Neural progenitor cell (in vitro differentiated cells): ENCODE measurements around the gene FAM118A. TPM values are rescaled to one million over a fixed set of nuclear protein-coding genes. Genes with fewer than 3 reads are reported as not detected.
A peak's percentile ranks its signal among the peaks of the same experiment; 100 is the strongest.

ENCODE experiments used
- DNase-seq: peaks from one replicate; pipeline ENCODE4 v3.0.0-alpha.2; 2016; ENCODE audit warnings: low spot score
- H2AFZ ChIP-seq: fragments of 200-600 bp; sonication (generic); replicated peaks from 2 replicates; pipeline ENCODE4 v1.6.1; 2016; ENCODE audit warnings: antibody characterized with exemption
- H3F3A ChIP-seq: fragments of 200-600 bp; sonication (generic); 2 replicates; pipeline ENCODE4 v1.6.1; 2016; ENCODE audit warnings: antibody characterized with exemption, low read depth
- H3K27ac ChIP-seq: fragments of 200-600 bp; sonication (generic); 2 replicates; pipeline ENCODE4 v1.5.1; 2016; ENCODE audit warnings: mild to moderate bottlenecking
- H3K27me3 ChIP-seq: fragments of 200-600 bp; sonication (generic); 2 replicates; pipeline ENCODE4 v1.6.1; 2016; ENCODE audit warnings: mild to moderate bottlenecking, moderate library complexity
- H3K36me3 ChIP-seq: fragments of 200-600 bp; sonication (generic); 2 replicates; pipeline ENCODE4 v1.5.1; 2016
- H3K4me1 ChIP-seq: fragments of 200-600 bp; sonication (generic); 2 replicates; pipeline ENCODE4 v1.6.1; 2016; ENCODE audit warnings: mixed run types
- H3K4me2 ChIP-seq: fragments of 200-600 bp; sonication (generic); 2 replicates; pipeline ENCODE4 v1.6.1; 2016
- H3K4me3 ChIP-seq: fragments of 200-600 bp; sonication (generic); 2 replicates; pipeline ENCODE4 v1.5.1; 2016
- H3K79me2 ChIP-seq: fragments of 200-600 bp; sonication (generic); 2 replicates; pipeline ENCODE4 v1.6.1; 2016; ENCODE audit warnings: low read depth
- H3K9ac ChIP-seq: fragments of 200-600 bp; sonication (generic); 2 replicates; pipeline ENCODE4 v1.6.1; 2016
- H3K9me3 ChIP-seq: fragments of 200-600 bp; sonication (generic); 2 replicates; pipeline ENCODE4 v1.5.1; 2016; ENCODE audit warnings: low read depth
- H4K20me1 ChIP-seq: fragments of 200-600 bp; sonication (generic); 2 replicates; pipeline ENCODE4 v1.6.1; 2016; ENCODE audit warnings: low read depth
- H3K27ac Mint-ChIP-seq: 3 replicates; pipeline ENCODE4 v1.8.0; 2021; ENCODE audit warnings: mixed read lengths
- H3K27me3 Mint-ChIP-seq: 2 replicates; pipeline ENCODE4 v1.8.0; 2022; ENCODE audit warnings: low read depth, mild to moderate bottlenecking, inconsistent platforms, moderate library complexity, mixed read lengths; ENCODE audit not compliant: insufficient read depth
- H3K36me3 Mint-ChIP-seq: 3 replicates; pipeline ENCODE4 v1.8.0; 2021; ENCODE audit warnings: mixed read lengths
- H3K4me1 Mint-ChIP-seq: 3 replicates; pipeline ENCODE4 v1.8.0; 2021; ENCODE audit warnings: mixed read lengths
- H3K4me3 Mint-ChIP-seq: 3 replicates; pipeline ENCODE4 v1.8.0; 2021; ENCODE audit warnings: mild to moderate bottlenecking, moderate library complexity, mixed read lengths
- H3K9me3 Mint-ChIP-seq: 3 replicates; pipeline ENCODE4 v1.8.0; 2020; ENCODE audit warnings: mixed read lengths
- EZH2 ChIP-seq: fragments of 200-600 bp; sonication (generic); IDR thresholded peaks from 2 replicates; pipeline ENCODE4 v1.6.1; 2017; ENCODE audit warnings: antibody characterized with exemption, mild to moderate bottlenecking, moderate library complexity
- EZH2phosphoT487 ChIP-seq: fragments of 200-600 bp; sonication (generic); IDR thresholded peaks from 2 replicates; pipeline ENCODE4 v1.6.1; 2017; ENCODE audit warnings: antibody characterized with exemption
- total RNA-seq: library from RNA; depleted of rRNA; stranded (reverse); fragments of >200 nt; gene quantifications from 2 replicates; pipeline ENCODE4 v1.2.3, GENCODE V29; 2015; ENCODE audit warnings: low replicate concordance
- TF ChIP-seq, protein P1 (sequence below): fragments of 200-600 bp; sonication (generic); IDR thresholded peaks from 2 replicates; pipeline ENCODE4 v1.5.1; 2017; ENCODE audit warnings: antibody characterized with exemption, mild to moderate bottlenecking

Gene FAM118A
- total RNA-seq, 1 donor from 2014 or later: 75.1 TPM

DNA sequence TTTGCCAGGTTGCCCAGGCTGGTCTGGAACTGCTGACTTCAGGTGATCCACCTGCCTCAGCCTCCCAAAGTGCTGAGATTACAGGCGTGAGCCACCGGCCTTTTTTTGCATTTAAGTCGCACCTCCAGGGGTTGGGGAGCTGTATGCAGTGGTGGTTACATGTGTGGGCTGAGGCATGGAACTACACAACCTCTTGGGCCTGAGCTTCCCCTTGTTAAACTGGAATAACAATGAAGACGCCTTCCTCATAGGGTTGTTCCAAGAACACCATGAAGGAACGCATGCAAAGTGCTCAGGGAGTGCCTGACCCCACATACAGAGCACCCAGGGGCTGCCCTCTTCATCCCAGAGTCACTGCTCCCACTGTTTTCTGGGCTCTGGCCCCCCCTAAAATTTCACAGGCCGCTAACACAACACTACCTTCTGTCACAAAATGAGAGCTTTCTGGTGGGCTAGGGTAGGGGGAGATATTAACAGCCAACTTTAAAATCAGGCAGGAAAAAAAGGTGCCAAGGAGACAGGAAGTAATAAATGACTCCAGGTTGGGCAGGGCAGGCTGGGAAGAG, 1.3 kb upstream of the FAM118A start:
- no peak overlapping the region for H3K4me2 ChIP-seq
- no peaks in the 10 kb centered on the region for H3K9me3 ChIP-seq
- peak overlapping the region; percentile 43 for H3K27ac Mint-ChIP-seq
- no peak for DNase-seq
- no peak overlapping the region for H3K4me3 ChIP-seq
- peaks cover 10% of the 10 kb centered on the region for H3K27me3 ChIP-seq
- no peak overlapping the region for H3K9ac ChIP-seq
- H3K27ac ChIP-seq: no peak overlapping the region
- H3K4me1 ChIP-seq: peaks cover 20% of the 10 kb centered on the region
- H3K27me3 Mint-ChIP-seq: peaks cover 10% of the 10 kb centered on the region
- H3F3A ChIP-seq: peaks cover 27% of the 10 kb centered on the region
- no peaks in the 10 kb centered on the region for H3K9me3 Mint-ChIP-seq
- peak overlapping the region; percentile 87 for H2AFZ ChIP-seq
- peaks cover 5% of the 10 kb centered on the region for H3K36me3 Mint-ChIP-seq
- H4K20me1 ChIP-seq: peaks cover 23% of the 10 kb centered on the region
- peaks cover 24% of the 10 kb centered on the region for H3K79me2 ChIP-seq
- H3K36me3 ChIP-seq: no peaks in the 10 kb centered on the region
- peak overlapping the region; percentile 84 for H3K4me3 Mint-ChIP-seq
- H3K4me1 Mint-ChIP-seq: peaks cover 27% of the 10 kb centered on the region
- no peak for TF ChIP-seq EZH2
- TF ChIP-seq, protein P1, sequence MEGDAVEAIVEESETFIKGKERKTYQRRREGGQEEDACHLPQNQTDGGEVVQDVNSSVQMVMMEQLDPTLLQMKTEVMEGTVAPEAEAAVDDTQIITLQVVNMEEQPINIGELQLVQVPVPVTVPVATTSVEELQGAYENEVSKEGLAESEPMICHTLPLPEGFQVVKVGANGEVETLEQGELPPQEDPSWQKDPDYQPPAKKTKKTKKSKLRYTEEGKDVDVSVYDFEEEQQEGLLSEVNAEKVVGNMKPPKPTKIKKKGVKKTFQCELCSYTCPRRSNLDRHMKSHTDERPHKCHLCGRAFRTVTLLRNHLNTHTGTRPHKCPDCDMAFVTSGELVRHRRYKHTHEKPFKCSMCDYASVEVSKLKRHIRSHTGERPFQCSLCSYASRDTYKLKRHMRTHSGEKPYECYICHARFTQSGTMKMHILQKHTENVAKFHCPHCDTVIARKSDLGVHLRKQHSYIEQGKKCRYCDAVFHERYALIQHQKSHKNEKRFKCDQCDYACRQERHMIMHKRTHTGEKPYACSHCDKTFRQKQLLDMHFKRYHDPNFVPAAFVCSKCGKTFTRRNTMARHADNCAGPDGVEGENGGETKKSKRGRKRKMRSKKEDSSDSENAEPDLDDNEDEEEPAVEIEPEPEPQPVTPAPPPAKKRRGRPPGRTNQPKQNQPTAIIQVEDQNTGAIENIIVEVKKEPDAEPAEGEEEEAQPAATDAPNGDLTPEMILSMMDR: no peak
- TF ChIP-seq EZH2phosphoT487: no peak

DNA sequence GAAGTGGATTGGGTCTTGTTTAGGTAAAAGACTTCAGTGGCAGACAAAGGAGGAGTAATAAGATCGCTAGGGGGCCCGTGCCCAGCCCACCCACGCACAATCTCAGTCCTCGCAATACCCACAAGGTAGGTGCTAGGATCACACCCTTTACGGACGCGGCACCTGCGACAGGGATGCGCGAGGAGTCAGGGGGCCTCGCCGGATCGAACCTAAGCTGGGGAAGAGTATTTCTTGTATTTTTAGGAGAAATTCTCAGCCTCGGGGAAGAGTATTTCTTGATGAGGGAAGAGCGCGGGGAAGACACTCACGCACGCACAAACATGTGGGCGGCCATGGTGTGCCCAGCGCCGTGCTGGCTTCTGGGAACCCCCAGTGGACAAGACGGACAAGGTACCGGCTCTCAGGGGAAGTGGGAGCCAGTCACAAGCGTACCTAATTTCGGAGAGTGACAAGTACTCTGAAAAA, 745 bp upstream of the FAM118A start:
- Mint-ChIP-seq H3K4me1 (peaks cover 27% of the 10 kb centered on the region), H3K27ac (peak overlapping the region; percentile 43), H3K4me3 (peak overlapping the region; percentile 84), H3K36me3 (peaks cover 5% of the 10 kb centered on the region), H3K27me3 (peaks cover 8% of the 10 kb centered on the region), H3K9me3 (no peaks in the 10 kb centered on the region)
- H3K79me2 ChIP-seq: peaks cover 25% of the 10 kb centered on the region
- no peak overlapping the region for H3K27ac ChIP-seq
- peak overlapping the region; percentile 71 for H3K4me2 ChIP-seq
- H2AFZ ChIP-seq: peak overlapping the region; percentile 87
- no peaks in the 10 kb centered on the region for H3K9me3 ChIP-seq
- no peak overlapping the region for H3K9ac ChIP-seq
- peaks cover 24% of the 10 kb centered on the region for H4K20me1 ChIP-seq
- H3K4me1 ChIP-seq: peaks cover 23% of the 10 kb centered on the region
- H3F3A ChIP-seq: peaks cover 27% of the 10 kb centered on the region
- peak overlapping the region; percentile 90 for H3K4me3 ChIP-seq
- peaks cover 10% of the 10 kb centered on the region for H3K27me3 ChIP-seq
- DNase-seq: peak; percentile 28
- H3K36me3 ChIP-seq: no peaks in the 10 kb centered on the region
- TF ChIP-seq EZH2phosphoT487: no peak
- no peak for TF ChIP-seq EZH2
- TF ChIP-seq, protein P1: no peak

DNA sequence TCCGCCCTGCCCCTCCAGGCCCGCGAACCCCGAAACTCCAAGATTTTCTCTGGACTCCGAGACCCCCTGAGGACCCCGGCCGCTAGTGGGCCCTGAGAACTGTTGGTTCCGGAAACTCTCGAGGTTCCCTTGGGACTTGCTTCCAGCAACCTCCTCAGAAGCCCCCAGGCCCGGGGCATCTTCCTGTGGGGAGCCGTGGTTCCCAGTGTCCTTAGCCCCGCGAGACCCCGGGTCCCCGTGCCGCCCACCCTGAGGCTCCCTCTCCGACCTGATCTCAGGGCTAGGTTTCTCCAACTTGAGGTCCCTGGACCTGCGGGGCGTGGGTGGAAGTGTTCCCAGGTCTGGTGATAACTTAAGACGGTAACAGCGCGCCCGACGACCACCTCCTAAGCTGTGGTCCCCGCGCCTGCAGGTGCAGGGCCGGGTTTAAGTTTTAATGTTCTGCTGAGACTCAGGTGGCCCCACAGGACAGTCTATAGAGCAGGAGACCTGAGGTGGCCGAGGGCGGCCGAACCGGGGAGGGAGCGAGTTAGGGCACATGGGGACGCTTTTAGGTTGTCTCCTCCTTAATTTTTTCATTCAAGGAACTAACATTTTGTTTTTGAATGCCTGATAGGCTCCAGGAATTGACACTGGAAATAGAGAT, 720 bp downstream of the FAM118A start:
- Histone ChIP-seq H3K4me3 (peak overlapping the region; percentile 90), H3K4me1 (peaks cover 25% of the 10 kb centered on the region), H4K20me1 (peaks cover 24% of the 10 kb centered on the region), H3K4me2 (peak overlapping the region; percentile 82), H3K9ac (peak overlapping the region; percentile 46), H3F3A (peaks cover 27% of the 10 kb centered on the region), H3K27ac (no peak overlapping the region), H3K9me3 (no peaks in the 10 kb centered on the region), H3K27me3 (peaks cover 10% of the 10 kb centered on the region), H2AFZ (peak overlapping the region; percentile 66), H3K36me3 (no peaks in the 10 kb centered on the region), H3K79me2 (peaks cover 36% of the 10 kb centered on the region)
- Mint-ChIP-seq H3K27ac (no peak overlapping the region), H3K9me3 (no peaks in the 10 kb centered on the region), H3K4me1 (peaks cover 27% of the 10 kb centered on the region), H3K4me3 (peak overlapping the region; percentile 91), H3K27me3 (peaks cover 8% of the 10 kb centered on the region), H3K36me3 (peaks cover 5% of the 10 kb centered on the region)
- no peak for TF ChIP-seq EZH2phosphoT487
- TF ChIP-seq, protein P1: no peak
- peak; percentile 46 for DNase-seq
